A673 (cell line): Measurements from ENCODE around the gene MRPS31. TPM values are rescaled to one million over a fixed set of nuclear protein-coding genes. Genes with fewer than 3 reads are reported as not detected.
A peak's percentile ranks its signal among the peaks of the same experiment; 100 is the strongest.

Experiments used
- BruUV-seq: library from RNA; stranded (reverse); fragments of 400-500 nt; replicated peaks from 2 replicates; lab custom pipeline; 2021; lab: Mats Ljungman, UMichigan
- CTCF ChIA-PET: fragments of 300-600 bp; sonication (Branson Sonifier 250); formaldehyde crosslinking; loops from one replicate; lab custom pipeline; 2022; ENCODE audit warnings: antibody characterized with exemption; lab: Charles Lee
- POLR2A ChIA-PET: fragments of 300-600 bp; sonication (Branson Sonifier 250); formaldehyde crosslinking; loops from one replicate; lab custom pipeline; 2022; ENCODE audit warnings: antibody characterized with exemption; ENCODE audit not compliant: low non-redundant PET; lab: Charles Lee
- DNase-seq: peaks from one replicate; pipeline ENCODE4 v3.0.0-alpha.2; 2015; ENCODE audit warnings: low spot score
- H3K27ac ChIP-seq: fragments of 200-600 bp; sonication (generic); 2 replicates; pipeline ENCODE4 v1.5.1; 2016; ENCODE audit warnings: mixed run types, low read depth, mild to moderate bottlenecking, mixed read lengths, antibody characterized with exemption, low read length; ENCODE audit not compliant: poor library complexity, severe bottlenecking
- H3K27me3 ChIP-seq: fragments of 200-600 bp; sonication (generic); replicated peaks from 2 replicates; pipeline ENCODE4 v1.6.1; 2017; ENCODE audit warnings: mixed run types, low read depth, mild to moderate bottlenecking, mixed read lengths, antibody characterized with exemption, low read length; ENCODE audit not compliant: insufficient read depth, poor library complexity
- H3K36me3 ChIP-seq: fragments of 200-600 bp; sonication (generic); 2 replicates; pipeline ENCODE4 v1.6.1; 2016; ENCODE audit warnings: mixed run types, mild to moderate bottlenecking, mixed read lengths, antibody characterized with exemption, low read length; ENCODE audit not compliant: insufficient read depth, poor library complexity, severe bottlenecking
- H3K4me1 ChIP-seq: fragments of 200-600 bp; sonication (generic); 2 replicates; pipeline ENCODE4 v1.6.1; 2017; ENCODE audit warnings: mixed run types, mild to moderate bottlenecking, mixed read lengths, antibody characterized with exemption, low read length; ENCODE audit not compliant: insufficient read depth, poor library complexity, severe bottlenecking
- H3K4me3 ChIP-seq: fragments of 200-600 bp; sonication (generic); 2 replicates; pipeline ENCODE4 v1.5.1; 2016; ENCODE audit warnings: low read depth, mixed run types, mild to moderate bottlenecking, mixed read lengths, low read length; ENCODE audit not compliant: poor library complexity, severe bottlenecking
- H3K9me3 ChIP-seq: fragments of 200-600 bp; sonication (generic); 2 replicates; pipeline ENCODE4 v1.6.1; 2016; ENCODE audit warnings: mixed run types, low read depth, mild to moderate bottlenecking, mixed read lengths, antibody characterized with exemption, low read length; ENCODE audit not compliant: poor library complexity, severe bottlenecking
- EZH2 ChIP-seq: fragments of 200-600 bp; sonication (generic); IDR thresholded peaks from 2 replicates; pipeline ENCODE4 v1.6.1; 2017; ENCODE audit warnings: borderline replicate concordance, low read depth, mild to moderate bottlenecking, mixed read lengths, antibody characterized with exemption, low read length; ENCODE audit not compliant: poor library complexity, severe bottlenecking
- intact Hi-C: fragments of 100-400 bp; cut with micrococcal nuclease; formaldehyde crosslinking; loops from one replicate; pipeline ENCODE4 v1.10.0; 2022; ENCODE audit not compliant: unreplicated experiment
- total RNA-seq: library from RNA; stranded (reverse); gene quantifications from 2 replicates; pipeline ENCODE4 v1.2.3, GENCODE V29; 2021
- TF ChIP-seq, protein P1 (sequence below): fragments of 300-800, 200-600 bp; sonication (generic); conservative IDR thresholded peaks from 2 replicates; pipeline ENCODE4 v1.5.1; 2017; ENCODE audit warnings: low read depth, mild to moderate bottlenecking, antibody characterized with exemption, low read length, moderate library complexity, mixed read lengths

Gene MRPS31
- total RNA-seq, 1 experiment from 2014 or later: 32.0 TPM

DNA sequence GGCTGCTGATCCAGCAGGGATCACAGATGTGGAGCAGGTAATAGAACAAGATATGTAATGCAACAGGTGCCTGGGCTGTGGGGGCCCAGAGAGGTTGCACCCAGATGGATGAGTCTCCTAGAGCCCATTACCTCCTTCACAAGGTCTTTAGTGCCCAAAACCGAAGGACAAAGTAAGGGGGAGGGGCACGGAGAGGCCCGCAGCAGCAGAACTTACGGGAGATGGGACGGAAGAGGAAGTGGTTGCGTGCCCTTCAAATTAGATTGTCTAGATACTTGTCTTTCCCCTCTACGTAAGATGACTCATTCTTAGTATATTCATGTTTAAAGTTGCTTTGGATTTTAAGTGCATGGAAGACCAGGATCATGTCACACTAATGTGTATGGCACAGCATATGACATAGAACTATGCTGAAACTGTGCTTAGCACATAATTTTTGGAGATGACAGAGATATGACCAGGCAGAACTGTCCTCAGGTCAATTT, 5.7 kb upstream of the MRPS31 start:
- H3K4me3 ChIP-seq: no peak overlapping the region
- POLR2A ChIA-PET: no interaction called here
- H3K9me3 ChIP-seq: no peaks in the 10 kb centered on the region
- CTCF ChIA-PET: interaction anchor here (1.0 to 1.4 kb wide), 2 partner anchors 707 to 1011 kb away, joined by 3 read pairs; no protein-coding TSS in a partner anchor
- H3K36me3 ChIP-seq: no peaks in the 10 kb centered on the region
- no peaks in the 10 kb centered on the region for H3K27me3 ChIP-seq
- TF ChIP-seq, protein P1, sequence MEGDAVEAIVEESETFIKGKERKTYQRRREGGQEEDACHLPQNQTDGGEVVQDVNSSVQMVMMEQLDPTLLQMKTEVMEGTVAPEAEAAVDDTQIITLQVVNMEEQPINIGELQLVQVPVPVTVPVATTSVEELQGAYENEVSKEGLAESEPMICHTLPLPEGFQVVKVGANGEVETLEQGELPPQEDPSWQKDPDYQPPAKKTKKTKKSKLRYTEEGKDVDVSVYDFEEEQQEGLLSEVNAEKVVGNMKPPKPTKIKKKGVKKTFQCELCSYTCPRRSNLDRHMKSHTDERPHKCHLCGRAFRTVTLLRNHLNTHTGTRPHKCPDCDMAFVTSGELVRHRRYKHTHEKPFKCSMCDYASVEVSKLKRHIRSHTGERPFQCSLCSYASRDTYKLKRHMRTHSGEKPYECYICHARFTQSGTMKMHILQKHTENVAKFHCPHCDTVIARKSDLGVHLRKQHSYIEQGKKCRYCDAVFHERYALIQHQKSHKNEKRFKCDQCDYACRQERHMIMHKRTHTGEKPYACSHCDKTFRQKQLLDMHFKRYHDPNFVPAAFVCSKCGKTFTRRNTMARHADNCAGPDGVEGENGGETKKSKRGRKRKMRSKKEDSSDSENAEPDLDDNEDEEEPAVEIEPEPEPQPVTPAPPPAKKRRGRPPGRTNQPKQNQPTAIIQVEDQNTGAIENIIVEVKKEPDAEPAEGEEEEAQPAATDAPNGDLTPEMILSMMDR: no peak
- TF ChIP-seq EZH2: no peak
- H3K27ac ChIP-seq: no peak overlapping the region
- peak; percentile 50 for DNase-seq
- no TSS peak for BruUV-seq
- intact Hi-C loops: loop anchor here (1.0 to 10.0 kb wide), 4 partner anchors 108 to 1092 kb away; no protein-coding TSS in a partner anchor
- H3K4me1 ChIP-seq: peaks cover 6% of the 10 kb centered on the region

DNA sequence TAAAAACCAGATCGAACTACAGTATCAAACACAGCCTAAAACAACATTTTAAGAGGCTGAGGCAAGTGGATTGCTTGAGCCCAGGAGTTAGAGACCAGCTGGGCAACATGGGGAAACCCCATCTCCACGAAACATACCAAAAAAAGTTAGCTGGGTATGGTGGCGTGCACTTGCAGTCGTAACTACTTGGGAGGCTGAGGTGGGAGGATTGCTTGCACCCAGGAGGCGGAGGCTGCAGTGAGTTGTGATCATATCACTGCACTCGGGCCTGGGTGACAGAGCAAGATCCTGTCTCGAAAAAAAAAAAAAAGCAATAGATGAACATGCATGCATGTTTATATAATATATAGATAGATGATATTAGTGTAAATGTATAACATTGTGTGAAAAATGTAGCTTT, 5.2 kb upstream of the MRPS31 start:
- intact Hi-C loops: loop anchor here (5.0 to 10.0 kb wide), 2 partner anchors 1009 to 1091 kb away; no protein-coding TSS in a partner anchor
- H3K36me3 ChIP-seq: no peaks in the 10 kb centered on the region
- H3K27ac ChIP-seq: no peak overlapping the region
- H3K4me1 ChIP-seq: peaks cover 6% of the 10 kb centered on the region
- H3K9me3 ChIP-seq: no peaks in the 10 kb centered on the region
- DNase-seq: no peak
- BruUV-seq: no TSS peak
- H3K27me3 ChIP-seq: no peaks in the 10 kb centered on the region
- no peak overlapping the region for H3K4me3 ChIP-seq
- POLR2A ChIA-PET: no interaction called here
- TF ChIP-seq, protein P1: no peak
- no peak for TF ChIP-seq EZH2
- CTCF ChIA-PET: no interaction called here

DNA sequence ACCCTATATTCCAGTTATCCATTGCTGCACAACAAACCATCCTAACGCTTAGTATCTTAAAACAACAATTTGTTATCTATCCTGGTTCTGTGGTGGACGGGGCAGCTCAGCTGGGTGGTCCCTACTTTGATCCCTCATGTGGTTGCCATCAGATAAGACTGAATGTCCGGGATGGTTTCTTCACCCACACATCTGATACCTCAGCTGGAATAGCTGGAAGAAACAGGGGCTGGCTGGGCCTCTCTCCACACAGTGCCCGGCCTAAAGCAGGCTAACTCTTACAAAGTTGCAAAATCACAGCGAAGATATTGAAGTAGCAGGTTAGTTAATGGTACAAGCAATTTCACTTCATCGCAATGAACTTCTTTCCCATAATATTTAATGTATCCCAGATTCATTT, 3.7 kb upstream of the MRPS31 start:
- Histone ChIP-seq H3K4me3 (no peak overlapping the region), H3K9me3 (no peaks in the 10 kb centered on the region), H3K27ac (no peak overlapping the region), H3K4me1 (peaks cover 8% of the 10 kb centered on the region), H3K27me3 (no peaks in the 10 kb centered on the region), H3K36me3 (no peaks in the 10 kb centered on the region)
- no TSS peak for BruUV-seq
- ChIA-PET CTCF (no interaction called here), POLR2A (no interaction called here)
- intact Hi-C loops: loop anchor here (5.0 to 10.0 kb wide), 2 partner anchors 1007 to 1090 kb away; no protein-coding TSS in a partner anchor
- no peak for TF ChIP-seq EZH2
- TF ChIP-seq, protein P1: no peak
- DNase-seq: no peak
